Tibial nerve (tissue), 4 donors: ENCODE results near the gene GRM3. TPM values are rescaled to one million over a fixed set of nuclear protein-coding genes. Genes with fewer than 3 reads are reported as not detected.

ENCODE experiments used
- DNase-seq, 2 donors: peaks; one replicate each; pipeline ENCODE4 v3.0.0-alpha.2; 2019; ENCODE audit warnings: low spot score in 2 of 2
- H3K27ac ChIP-seq, 4 donors: fragments of 200-600 bp; sonication (generic) in 3 of 4; one replicate each; pipeline ENCODE4 v1.5.1; 2017 to 2019; ENCODE audit warnings: mild to moderate bottlenecking in 1 of 4
- H3K27me3 ChIP-seq, 2 donors: fragments of 200-600 bp; sonication (generic) in 1 of 2; one replicate each; pipeline versions ENCODE4 v1.5.1 to v1.6.0; 2017 to 2019
- H3K36me3 ChIP-seq, 3 donors: fragments of 200-600 bp; sonication (generic); one replicate each; pipeline ENCODE4 v1.5.1; 2018 to 2019
- H3K4me1 ChIP-seq, 4 donors: fragments of 200-600 bp; sonication (generic) in 3 of 4; one replicate each; pipeline ENCODE4 v1.5.1; 2017 to 2019
- H3K4me3 ChIP-seq, 4 donors: fragments of 200-600 bp; sonication (generic) in 3 of 4; one replicate each; pipeline ENCODE4 v1.5.1; 2017 to 2019; ENCODE audit warnings: mild to moderate bottlenecking in 1 of 4, moderate library complexity in 1 of 4
- H3K9me3 ChIP-seq, 4 donors: fragments of 200-600 bp; sonication (generic) in 3 of 4; one replicate each; pipeline ENCODE4 v1.5.1; 2017 to 2019
- EP300 ChIP-seq, 2 donors: sonication (generic); formaldehyde crosslinking; IDR thresholded peaks; one replicate each; pipeline ENCODE4 v1.6.1; 2017; ENCODE audit warnings: antibody characterized with exemption in 2 of 2, mild to moderate bottlenecking in 1 of 2
- POLR2A ChIP-seq, 2 donors: fragments of 450-650 bp; IDR thresholded peaks; one replicate each; pipeline ENCODE4 v1.6.1; 2017; ENCODE audit warnings: antibody characterized with exemption in 2 of 2, mild to moderate bottlenecking in 2 of 2, moderate library complexity in 2 of 2
- WGBS, 2 donors: methylation state at CpG; one replicate each; pipeline ENCODE4 v1.1.5; 2018; 5-methylcytosine and 5-hydroxymethylcytosine counted together
- total RNA-seq, 4 donors: library from RNA; depleted of rRNA; stranded (reverse); fragments of >200 nt; gene quantifications; one replicate each; pipeline ENCODE4 v1.1.0, GENCODE V29; 2016
- TF ChIP-seq, protein P1 (sequence below), 5 experiments: fragments of 200-600 bp in 3 of 5; fragments of 450-650 bp in 2 of 5; sonication (generic) in 3 of 5; IDR thresholded peaks; one replicate each; pipeline ENCODE4 v1.5.1; 2016 to 2019; ENCODE audit warnings: antibody characterized with exemption in 5 of 5, mild to moderate bottlenecking in 3 of 5, moderate library complexity in 2 of 5

GRM3 gene
- total RNA-seq, 4 donors from 2014 or later = not detected

DNA sequence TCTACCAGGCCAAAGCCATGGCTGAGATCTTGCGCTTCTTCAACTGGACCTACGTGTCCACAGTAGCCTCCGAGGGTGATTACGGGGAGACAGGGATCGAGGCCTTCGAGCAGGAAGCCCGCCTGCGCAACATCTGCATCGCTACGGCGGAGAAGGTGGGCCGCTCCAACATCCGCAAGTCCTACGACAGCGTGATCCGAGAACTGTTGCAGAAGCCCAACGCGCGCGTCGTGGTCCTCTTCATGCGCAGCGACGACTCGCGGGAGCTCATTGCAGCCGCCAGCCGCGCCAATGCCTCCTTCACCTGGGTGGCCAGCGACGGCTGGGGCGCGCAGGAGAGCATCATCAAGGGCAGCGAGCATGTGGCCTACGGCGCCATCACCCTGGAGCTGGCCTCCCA, 142.7 kb downstream of the GRM3 start:
- Histone ChIP-seq H3K9me3 (no peaks in the 10 kb centered on the region), H3K27me3 (no peaks in the 10 kb centered on the region), H3K4me3 (no peak overlapping the region), H3K4me1 (no peaks in the 10 kb centered on the region), H3K36me3 (no peaks in the 10 kb centered on the region), H3K27ac (no peak overlapping the region)
- DNase-seq = no peak
- TF ChIP-seq EP300 (IDR thresholded peaks at IDR 0.05) (no peak), POLR2A (IDR thresholded peaks at IDR 0.05) (no peak)
- TF ChIP-seq, protein P1, sequence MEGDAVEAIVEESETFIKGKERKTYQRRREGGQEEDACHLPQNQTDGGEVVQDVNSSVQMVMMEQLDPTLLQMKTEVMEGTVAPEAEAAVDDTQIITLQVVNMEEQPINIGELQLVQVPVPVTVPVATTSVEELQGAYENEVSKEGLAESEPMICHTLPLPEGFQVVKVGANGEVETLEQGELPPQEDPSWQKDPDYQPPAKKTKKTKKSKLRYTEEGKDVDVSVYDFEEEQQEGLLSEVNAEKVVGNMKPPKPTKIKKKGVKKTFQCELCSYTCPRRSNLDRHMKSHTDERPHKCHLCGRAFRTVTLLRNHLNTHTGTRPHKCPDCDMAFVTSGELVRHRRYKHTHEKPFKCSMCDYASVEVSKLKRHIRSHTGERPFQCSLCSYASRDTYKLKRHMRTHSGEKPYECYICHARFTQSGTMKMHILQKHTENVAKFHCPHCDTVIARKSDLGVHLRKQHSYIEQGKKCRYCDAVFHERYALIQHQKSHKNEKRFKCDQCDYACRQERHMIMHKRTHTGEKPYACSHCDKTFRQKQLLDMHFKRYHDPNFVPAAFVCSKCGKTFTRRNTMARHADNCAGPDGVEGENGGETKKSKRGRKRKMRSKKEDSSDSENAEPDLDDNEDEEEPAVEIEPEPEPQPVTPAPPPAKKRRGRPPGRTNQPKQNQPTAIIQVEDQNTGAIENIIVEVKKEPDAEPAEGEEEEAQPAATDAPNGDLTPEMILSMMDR (IDR thresholded peaks at IDR 0.05) = no peak
- WGBS, 2 donors = 96 to 97% methylated on average over 36 of the region's 36 CpGs

GRCh38 chr7:86788948-86789347, 145.2 kb downstream of the GRM3 start:
- H3K4me3 ChIP-seq = no peak overlapping the region
- DNase-seq = no peak
- WGBS, 2 donors = 33 to 39% methylated on average over 1 of the region's 1 CpG
- TF ChIP-seq, protein P1 (IDR thresholded peaks at IDR 0.05) = no peak
- no peak for TF ChIP-seq EP300 (IDR thresholded peaks at IDR 0.05)
- TF ChIP-seq POLR2A (IDR thresholded peaks at IDR 0.05) = no peak
- H3K4me1 ChIP-seq = no peaks in the 10 kb centered on the region
- H3K27ac ChIP-seq = no peak overlapping the region
- H3K9me3 ChIP-seq = no peaks in the 10 kb centered on the region
- H3K27me3 ChIP-seq = no peaks in the 10 kb centered on the region
- no peaks in the 10 kb centered on the region for H3K36me3 ChIP-seq

DNA sequence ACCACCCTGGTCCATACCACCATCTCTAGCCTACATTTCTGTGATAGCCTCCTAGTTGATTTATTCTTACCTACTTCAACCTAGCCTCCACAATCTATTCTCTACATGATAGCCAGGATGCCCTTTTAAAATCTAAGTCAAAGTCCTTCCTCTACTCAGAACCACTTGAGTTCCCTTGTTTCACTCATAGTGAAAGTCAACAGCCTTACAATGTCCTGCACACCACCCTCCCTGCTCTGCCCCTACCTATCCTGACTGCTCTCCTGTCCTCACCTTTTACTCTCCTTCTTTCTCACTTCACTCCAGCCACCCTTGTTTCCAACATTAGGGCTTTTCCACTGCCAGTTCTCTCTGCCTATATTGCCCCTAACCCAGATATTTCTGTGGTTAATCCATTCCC, 146.7 kb downstream of the GRM3 start:
- no peaks in the 10 kb centered on the region for H3K4me1 ChIP-seq
- H3K36me3 ChIP-seq = no peaks in the 10 kb centered on the region
- H3K4me3 ChIP-seq = no peak overlapping the region
- no peaks in the 10 kb centered on the region for H3K27me3 ChIP-seq
- no peaks in the 10 kb centered on the region for H3K9me3 ChIP-seq
- TF ChIP-seq, protein P1 (IDR thresholded peaks at IDR 0.05) = no peak
- no peak for TF ChIP-seq EP300 (IDR thresholded peaks at IDR 0.05)
- H3K27ac ChIP-seq = no peak overlapping the region
- DNase-seq = no peak

- Histone ChIP-seq H3K9me3 (peaks cover 0 to 5% (median 0%) of the 10 kb centered on the region in 4 donors), H3K4me3 (no peak overlapping the region), H3K27me3 (no peaks in the 10 kb centered on the region), H3K4me1 (no peaks in the 10 kb centered on the region), H3K36me3 (no peaks in the 10 kb centered on the region), H3K27ac (no peak overlapping the region)
- no peak for DNase-seq
- TF ChIP-seq POLR2A (IDR thresholded peaks at IDR 0.05) (no peak), EP300 (IDR thresholded peaks at IDR 0.05) (no peak)
- TF ChIP-seq, protein P1 (IDR thresholded peaks at IDR 0.05) = no peak
- WGBS, 2 donors = 61 to 67% methylated on average over 2 of the region's 2 CpGs
These were observed 148.6 kb downstream of the GRM3 start for GRCh38 chr7:86792260-86792659.

DNA sequence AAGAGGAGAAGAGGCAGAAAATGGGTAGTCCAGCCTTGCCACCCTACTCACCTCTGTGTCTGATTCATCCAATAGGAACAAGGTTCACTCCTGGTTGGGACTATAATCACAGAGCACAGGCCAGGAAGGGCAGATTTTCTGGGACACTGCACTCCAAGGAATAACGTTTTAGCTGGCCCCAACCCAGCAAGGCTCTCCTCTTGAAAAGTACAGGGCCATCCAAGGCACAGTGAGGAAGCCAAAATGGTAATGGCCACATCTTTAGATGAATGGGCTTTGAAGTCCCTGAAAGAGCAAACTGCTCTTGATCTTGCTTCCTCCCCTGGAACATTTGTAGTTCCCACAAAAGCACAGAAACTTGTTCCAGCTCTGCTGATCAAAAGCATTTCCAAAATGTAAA, 149.4 kb downstream of the GRM3 start:
- TF ChIP-seq POLR2A (IDR thresholded peaks at IDR 0.05) = no peak
- TF ChIP-seq, protein P1 (IDR thresholded peaks at IDR 0.05) = no peak
- TF ChIP-seq EP300 (IDR thresholded peaks at IDR 0.05) = no peak
- Histone ChIP-seq H3K4me3 (no peak overlapping the region), H3K4me1 (no peaks in the 10 kb centered on the region), H3K9me3 (peaks cover 0 to 14% (median 0%) of the 10 kb centered on the region in 4 donors), H3K36me3 (no peaks in the 10 kb centered on the region), H3K27ac (no peak overlapping the region), H3K27me3 (no peaks in the 10 kb centered on the region)
- 14 to 18% methylated on average over 1 of the region's 1 CpG for WGBS, 2 donors
- no peak for DNase-seq
